ENCODE results near the gene ASIC4. TPM values are rescaled to one million over a fixed set of nuclear protein-coding genes. Genes with fewer than 3 reads are reported as not detected.

Gene ASIC4
- total and polyA plus RNA-seq, 2 of the 4 experiments (the other 2 are of a cell fraction): 0.10 TPM; not detected in 1

GRCh38 chr2:219477179-219477578 lies 37.1 kb upstream of the ASIC4 start:
- H4K8ac ChIP-seq (ENCODE audit: low read depth in 2 of 2, low read length in 2 of 2): no peak overlapping the region
- dilution Hi-C loops (cut with HindIII; ENCODE audit: low sequenced_read_pairs, unreplicated experiment) (no loop called here), intact Hi-C loops (cut with micrococcal nuclease) (no loop called here), in situ Hi-C loops (cut with MboI; ENCODE audit: low sequenced_read_pairs) (no loop called here)
- H3K79me1 ChIP-seq (ENCODE audit: low read depth in 1 of 2, low read length in 2 of 2): no peaks in the 10 kb centered on the region
- no peak overlapping the region for H3K18ac ChIP-seq (ENCODE audit: low read depth, low read length)
- H2AK9ac ChIP-seq (replicated peaks; ENCODE audit: low read depth, low read length, poor library complexity): no peak overlapping the region
- H3K36me3 ChIP-seq (ENCODE audit: control insufficient read depth, insufficient read depth, low read length): peaks cover 53% of the 10 kb centered on the region
- no peak overlapping the region for H3K4me2 ChIP-seq (ENCODE audit: low read depth, low read length)
- no peak overlapping the region for H2BK5ac ChIP-seq (ENCODE audit: low read depth, low read length, poor library complexity, severe bottlenecking)
- H2AFZ ChIP-seq (replicated peaks; ENCODE audit: low read length, poor library complexity): no peak overlapping the region
- no peak overlapping the region for H2BK15ac ChIP-seq (ENCODE audit: low read depth, low read length)
- POLR2A ChIA-PET (ENCODE audit: unreplicated experiment): no interaction called here
- H2BK20ac ChIP-seq (ENCODE audit: low read depth, low read length): no peak overlapping the region
- no peak overlapping the region for H3K9ac ChIP-seq (ENCODE audit: low read depth, low read length)
- peaks cover 3% of the 10 kb centered on the region; the same call in 1 of the 2 replicates for H3K4me1 ChIP-seq (ENCODE audit: control insufficient read depth, insufficient read depth, low read length)
- 87% methylated on average over 6 of the region's 13 CpGs; no CpG with 5 or more reads in 1 of the 2 experiments for WGBS, 2 experiments (ENCODE audit: extremely low coverage in 2 of 2, insufficient read length in 1 of 2)
- no peak overlapping the region for H3K4me3 ChIP-seq (ENCODE audit: insufficient read depth, low read depth, low read length)
- no peaks in the 10 kb centered on the region for H3K27me3 ChIP-seq (ENCODE audit: control insufficient read depth, insufficient read depth, low read length)
- H3K56ac ChIP-seq (ENCODE audit: extremely low read depth, insufficient read depth, low read length): no peak overlapping the region
- no peak overlapping the region for H3K4ac ChIP-seq (ENCODE audit: low read depth, low read length)
- no peak overlapping the region for H2BK120ac ChIP-seq (ENCODE audit: low read depth, low read length)
- no peaks in the 10 kb centered on the region for H3K9me1 ChIP-seq (ENCODE audit: insufficient read depth, low read length)
- DNase-seq (no peak), ATAC-seq (ENCODE audit: low read depth) (no peak)
- no peak overlapping the region for H2AK5ac ChIP-seq (ENCODE audit: low read depth, low read length)
- no peak overlapping the region for H4K5ac ChIP-seq (ENCODE audit: low read depth, low read length)
- TF ChIP-seq CHD1 (IDR thresholded peaks at IDR 0.05; ENCODE audit: low read depth, low read length) (no peak), RAD21 (IDR thresholded peaks at IDR 0.05; ENCODE audit: low read length) (no peak), NFE2L2 (IDR thresholded peaks at IDR 0.05; ENCODE audit: low read depth, low read length) (no peak), MAFK (IDR thresholded peaks at IDR 0.05; ENCODE audit: low read depth, low read length) (no peak), ELK1 (IDR thresholded peaks at IDR 0.05; ENCODE audit: borderline replicate concordance, low read depth, low read length) (no peak), SMC3 (IDR thresholded peaks at IDR 0.05; ENCODE audit: low read depth, low read length) (no peak), RFX5 (IDR thresholded peaks at IDR 0.05; ENCODE audit: low read depth, low read length) (no peak), CTCF (conservative IDR thresholded peaks at IDR 0.05; ENCODE audit: low read depth, low read length) (no peak), POLR2A (IDR thresholded peaks at IDR 0.05; ENCODE audit: low read depth, low read length) (no peak), CEBPB (IDR thresholded peaks at IDR 0.05; ENCODE audit: low read depth, low read length) (no peak), USF2 (IDR thresholded peaks at IDR 0.05; ENCODE audit: low read depth, low read length) (no peak)
- H3K9me3 ChIP-seq (ENCODE audit: control insufficient read depth, insufficient read depth, low read length): no peaks in the 10 kb centered on the region
- H3K14ac ChIP-seq (replicated peaks; ENCODE audit: low read depth, low read length): no peak overlapping the region
- no TSS peak for BruUV-seq (replicated peaks)
- H4K20me1 ChIP-seq (ENCODE audit: insufficient read depth, low read length): no peaks in the 10 kb centered on the region; the same call in 1 of the 2 replicates
- CTCF ChIA-PET: interaction anchor here (1.8 kb wide), 1 partner anchor 74 kb away, joined by 4 read pairs; no protein-coding TSS in a partner anchor
- H3K27ac ChIP-seq (ENCODE audit: insufficient read depth, low read length): no peak overlapping the region
- H4K91ac ChIP-seq (ENCODE audit: insufficient read depth, low read depth, low read length): no peak overlapping the region
- H3K23ac ChIP-seq (ENCODE audit: low read depth, low read length): no peak overlapping the region
